DMS53 treated with DMSO at 0.1 percent for 48 hours (cell line): ENCODE data around the gene ASMT.
"Not testable (repeated sequence)": the region's sequence is repeated elsewhere in the genome, so short reads cannot be mapped to it uniquely, and the experiment has no call there.

Experiments used
- DNase-seq: peaks from one replicate; lab custom pipeline; 2025; ENCODE audit not compliant: unreplicated experiment; lab: John Stamatoyannopoulos, UW

Gene ASMT

DNA sequence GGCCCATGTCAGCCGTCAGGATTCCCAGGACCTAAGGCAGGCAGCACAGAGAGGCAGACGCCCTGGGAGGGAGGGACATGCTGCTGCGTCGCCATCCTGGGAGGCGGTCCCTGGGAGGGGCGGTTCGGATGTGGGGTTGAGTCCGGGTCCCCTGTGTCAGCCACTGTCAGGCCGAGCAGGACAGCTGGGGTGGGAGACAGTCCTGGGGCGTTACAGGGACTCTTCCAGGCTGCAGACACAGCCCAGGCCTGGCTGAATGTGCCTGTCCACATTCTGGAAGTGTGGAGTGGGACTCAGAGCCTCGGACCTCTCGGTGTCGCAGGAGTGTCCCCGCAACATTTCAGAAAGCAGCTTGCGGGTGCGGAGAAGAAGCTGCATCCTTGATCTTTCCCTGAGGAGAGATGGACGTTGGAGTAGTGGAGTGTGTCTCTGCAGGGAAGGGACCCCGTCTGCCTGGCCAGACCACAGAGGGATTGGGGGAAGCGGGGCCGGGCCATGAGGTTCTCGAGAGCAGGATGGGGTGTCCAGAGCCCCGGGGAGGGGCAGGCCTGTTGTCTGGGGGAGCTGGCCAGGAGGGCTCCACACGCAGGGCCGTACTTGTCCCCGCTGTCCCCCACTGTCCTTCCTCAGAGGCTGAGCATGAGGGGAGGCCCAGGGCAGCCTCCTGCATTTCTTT lies 17.4 kb upstream of the ASMT start:
- DNase-seq: no peak

DNA sequence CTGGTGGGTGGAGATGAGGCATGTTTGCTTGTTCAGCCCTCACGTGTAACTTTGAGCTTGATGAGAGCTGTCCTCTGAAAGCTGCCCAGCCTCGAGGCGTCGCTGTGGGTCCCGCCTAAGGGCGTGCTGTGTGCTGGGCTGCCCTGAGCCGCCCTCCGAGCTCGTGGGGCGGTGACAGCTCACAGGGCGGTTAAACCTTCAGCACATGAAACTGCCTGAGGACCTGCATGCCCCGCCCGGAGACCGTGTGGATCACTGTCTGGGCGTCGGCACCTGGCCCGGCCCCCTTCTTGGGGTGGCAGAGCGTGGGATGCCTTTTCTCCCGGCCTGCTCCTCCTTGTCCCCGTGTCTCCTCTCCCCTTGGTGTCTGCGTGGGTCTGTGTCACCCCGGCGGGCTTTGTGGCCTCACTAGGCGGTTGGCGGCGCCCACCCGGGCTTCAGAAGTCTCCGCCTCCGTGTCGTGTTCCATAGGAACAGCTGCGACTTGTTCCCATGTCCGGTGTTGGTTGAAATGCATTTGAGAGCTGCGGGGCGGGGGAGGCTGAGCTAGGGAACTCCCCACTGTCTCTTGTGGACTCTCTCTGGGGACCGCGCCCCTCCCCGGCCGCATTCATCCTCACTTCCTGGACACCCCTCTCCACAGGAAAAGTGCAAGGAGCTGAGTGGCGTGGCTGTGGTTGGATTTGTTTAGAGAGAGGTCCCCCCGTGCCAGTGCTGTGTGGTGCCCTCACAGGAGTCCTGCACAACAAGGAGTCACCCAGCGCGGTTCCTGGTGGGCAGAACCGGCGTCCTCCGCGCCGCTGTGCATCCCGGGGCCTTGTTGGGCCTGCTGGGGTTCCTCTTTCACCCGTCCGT lies 16.6 kb upstream of the ASMT start:
- DNase-seq: no peak

DNA sequence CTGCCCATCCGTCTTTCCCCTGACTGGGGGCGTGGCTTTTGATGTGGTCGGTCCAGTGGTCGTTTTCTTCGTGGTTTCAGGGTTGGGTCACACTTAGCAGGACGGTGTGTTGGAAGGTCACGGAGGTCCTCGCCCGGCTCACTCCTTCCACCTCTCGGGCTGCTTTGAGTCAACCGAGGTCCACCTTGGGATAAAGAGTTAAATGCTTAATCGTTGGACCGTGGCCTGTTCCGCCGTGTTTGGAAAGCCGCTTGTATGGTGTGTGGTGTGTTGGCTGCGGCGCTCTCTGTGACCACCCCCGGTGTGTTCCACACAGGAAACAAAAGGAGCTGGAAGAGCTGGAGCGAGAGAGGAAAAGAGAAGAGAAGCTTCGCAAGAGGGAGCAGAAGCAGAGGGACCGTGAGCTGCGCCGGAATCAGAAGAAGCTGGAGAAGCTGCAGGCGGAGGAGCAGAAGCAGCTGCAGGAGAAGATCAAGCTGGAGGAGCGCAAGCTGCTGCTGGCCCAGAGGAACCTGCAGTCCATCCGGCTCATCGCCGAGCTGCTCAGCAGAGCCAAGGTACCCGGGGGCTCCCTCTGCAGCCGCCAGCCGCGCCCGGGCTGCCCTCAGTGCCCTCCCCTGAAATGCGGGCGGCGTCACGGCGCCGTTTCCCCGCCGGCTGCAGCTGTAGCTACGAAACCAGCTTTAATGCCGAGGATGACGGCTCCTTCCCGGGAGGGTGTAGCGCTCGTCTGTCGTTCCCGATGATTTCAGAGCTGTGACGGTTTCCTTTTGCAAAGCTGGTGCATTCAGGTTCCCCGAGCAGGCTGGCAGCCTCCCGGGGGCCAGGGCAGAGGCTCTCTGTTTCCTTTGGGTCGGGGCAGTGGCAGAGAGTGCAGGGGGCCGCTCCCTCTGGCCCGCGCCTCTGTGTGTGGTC lies 15.7 kb upstream of the ASMT start:
- DNase-seq: no peak

DNA sequence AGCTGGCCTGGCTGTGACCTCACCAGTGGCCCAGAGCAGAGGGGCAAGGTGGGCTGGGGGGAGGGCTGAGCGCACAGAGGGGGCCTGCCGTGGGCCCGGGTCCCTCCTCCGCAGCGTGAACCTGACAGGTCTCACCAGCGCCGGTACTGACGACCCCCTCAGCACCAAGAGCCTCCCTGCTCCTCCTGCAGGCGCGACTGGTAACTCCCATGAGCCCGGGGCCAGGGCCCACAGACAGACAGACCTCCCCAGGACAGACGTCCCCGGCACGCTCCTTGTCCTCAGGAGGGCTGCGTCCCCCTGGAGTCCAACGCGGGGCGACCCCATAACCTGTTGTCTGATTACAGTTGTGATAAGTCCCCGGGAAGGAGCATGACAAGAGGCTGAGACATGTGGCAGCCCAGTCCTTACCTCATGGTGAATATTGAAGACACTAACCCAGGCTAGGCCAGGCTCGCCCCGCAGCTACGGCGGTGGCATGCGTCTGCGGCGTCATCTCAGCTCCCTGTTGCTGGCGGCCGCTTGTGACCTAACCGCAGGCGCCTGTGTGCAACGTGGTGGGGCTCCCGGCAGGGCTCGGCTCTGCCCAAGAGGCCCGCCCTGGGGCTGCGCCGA lies 15.0 kb upstream of the ASMT start:
- no peak for DNase-seq

DNA sequence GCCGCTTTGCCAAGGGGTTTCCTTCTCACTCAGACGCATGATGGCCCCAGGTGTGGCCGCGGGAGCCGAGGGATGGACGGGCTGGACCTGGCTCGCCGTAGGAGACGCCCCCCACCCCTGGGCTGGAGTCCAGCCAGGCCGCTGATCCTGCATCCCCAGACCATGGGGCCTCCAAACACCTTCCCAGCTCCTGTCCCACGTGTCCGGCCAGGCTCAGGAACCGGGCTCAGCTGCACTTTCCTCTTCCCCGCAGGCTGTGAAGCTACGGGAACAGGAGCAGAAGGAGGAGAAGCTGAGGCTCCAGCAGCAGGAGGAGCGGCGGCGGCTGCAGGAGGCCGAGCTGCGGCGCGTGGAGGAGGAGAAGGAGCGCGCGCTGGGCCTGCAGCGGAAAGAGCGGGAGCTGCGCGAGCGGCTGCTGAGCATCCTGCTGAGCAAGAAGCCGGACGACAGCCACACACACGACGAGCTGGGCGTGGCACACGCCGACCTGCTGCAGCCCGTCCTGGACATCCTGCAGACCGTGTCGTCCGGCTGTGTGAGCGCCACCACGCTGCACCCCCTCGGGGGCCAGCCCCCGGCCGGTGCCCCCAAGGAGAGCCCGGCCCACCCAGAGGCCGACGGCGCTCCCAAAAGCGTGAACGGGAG lies 14.3 kb upstream of the ASMT start:
- DNase-seq: no peak

DNA sequence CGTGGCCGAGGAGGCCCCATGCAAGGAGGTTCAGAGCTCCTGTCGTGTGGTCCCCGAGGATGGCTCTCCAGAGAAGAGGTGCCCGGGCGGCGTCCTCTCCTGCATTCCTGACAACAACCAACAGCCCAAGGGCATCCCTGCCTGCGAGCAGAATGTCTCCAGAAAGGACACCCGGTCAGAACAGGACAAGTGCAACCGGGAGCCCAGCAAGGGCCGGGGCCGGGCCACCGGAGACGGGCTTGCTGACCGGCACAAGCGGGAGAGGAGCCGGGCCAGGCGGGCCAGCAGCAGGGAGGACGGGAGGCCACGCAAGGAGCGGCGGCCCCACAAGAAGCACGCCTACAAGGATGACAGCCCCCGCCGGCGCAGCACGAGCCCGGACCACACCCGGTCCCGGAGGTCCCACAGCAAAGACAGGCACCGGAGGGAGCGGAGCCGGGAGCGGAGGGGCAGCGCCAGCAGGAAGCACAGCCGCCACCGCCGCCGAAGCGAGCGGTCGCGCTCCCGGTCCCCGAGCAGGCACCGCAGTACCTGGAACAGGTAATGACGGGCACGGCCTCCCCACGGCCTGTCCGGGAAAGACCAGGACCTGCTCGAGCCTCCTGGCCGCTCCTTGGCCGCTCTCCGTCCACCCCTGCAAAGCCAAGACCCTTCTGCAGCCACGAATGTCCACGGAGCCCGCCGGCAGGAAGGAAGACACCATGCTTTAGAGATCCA lies 13.7 kb upstream of the ASMT start:
- DNase-seq: no peak

DNA sequence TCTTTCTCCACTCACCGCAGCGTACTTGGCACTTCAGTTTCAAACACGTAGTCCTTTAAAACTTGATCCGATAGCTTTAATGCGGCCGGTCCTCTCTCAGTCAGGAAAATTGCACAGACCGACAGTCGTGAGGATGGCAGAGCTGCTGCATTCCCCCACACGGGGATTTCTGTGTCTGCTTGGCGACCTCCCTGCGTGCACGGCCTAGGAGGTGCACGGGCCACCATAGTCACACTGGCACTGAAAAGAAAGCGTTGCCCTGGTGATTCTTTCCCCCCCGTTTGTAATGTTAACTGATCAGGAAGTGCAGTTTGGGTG lies 13.1 kb upstream of the ASMT start:
- no peak for DNase-seq

DNA sequence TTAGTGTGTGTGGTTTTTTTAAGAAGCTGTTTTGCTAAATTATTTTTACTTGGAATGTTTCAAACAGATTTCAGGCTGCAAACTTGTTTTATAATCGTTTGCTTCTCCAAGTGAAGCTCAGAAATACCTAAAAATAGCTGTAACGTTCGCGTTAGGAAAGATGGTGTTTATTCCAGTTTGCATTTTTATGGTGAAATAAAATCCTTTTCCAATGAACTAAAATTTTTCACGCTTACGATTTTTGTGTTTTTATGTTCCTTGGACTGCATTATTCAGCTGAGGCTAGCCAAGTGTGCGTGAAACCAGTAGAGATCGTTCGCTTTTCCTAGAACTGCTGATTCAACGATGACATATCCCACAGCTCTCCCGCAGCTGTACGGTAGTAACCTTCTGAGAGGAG lies 12.6 kb upstream of the ASMT start:
- DNase-seq: no peak

DNA sequence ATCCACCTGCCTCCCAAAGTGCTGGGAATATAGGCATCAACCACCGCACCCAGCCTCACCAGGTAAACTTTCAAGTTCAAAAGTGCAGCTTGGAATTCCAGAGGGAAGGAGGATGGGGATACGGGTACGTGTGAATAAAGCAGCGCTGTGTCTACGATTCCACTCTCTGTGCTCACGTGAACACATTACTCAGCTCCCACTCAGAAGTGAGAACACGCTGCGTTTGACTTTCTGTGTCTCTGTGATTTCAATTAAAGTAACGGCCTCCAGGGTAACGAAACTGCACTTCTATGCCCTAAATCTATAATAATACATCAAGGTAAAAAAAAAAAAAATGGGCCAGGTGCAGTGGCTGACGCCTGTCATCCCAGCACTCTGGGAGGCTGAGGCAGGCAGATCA lies 8.4 kb upstream of the ASMT start:
- no peak for DNase-seq

DNA sequence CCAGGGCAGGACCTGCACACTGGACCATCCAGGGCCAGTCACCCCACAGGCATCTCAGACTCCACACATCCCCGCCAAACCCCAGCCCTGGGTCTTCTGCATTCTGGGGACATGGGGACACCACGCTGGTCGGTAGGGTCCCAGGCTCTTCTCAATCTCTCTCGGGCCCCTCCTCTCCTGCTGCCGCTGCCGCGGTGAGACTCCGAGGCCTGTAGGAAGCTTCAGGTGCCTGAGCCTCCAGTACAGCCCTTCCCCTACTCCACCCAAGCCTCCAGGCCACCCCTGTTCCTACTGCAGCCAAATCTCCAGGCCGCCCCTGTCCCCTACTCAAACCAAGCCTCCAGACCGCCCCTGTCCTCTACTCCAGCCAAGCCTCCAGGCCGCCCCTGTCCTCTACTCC lies 5.5 kb upstream of the ASMT start:
- no peak for DNase-seq

DNA sequence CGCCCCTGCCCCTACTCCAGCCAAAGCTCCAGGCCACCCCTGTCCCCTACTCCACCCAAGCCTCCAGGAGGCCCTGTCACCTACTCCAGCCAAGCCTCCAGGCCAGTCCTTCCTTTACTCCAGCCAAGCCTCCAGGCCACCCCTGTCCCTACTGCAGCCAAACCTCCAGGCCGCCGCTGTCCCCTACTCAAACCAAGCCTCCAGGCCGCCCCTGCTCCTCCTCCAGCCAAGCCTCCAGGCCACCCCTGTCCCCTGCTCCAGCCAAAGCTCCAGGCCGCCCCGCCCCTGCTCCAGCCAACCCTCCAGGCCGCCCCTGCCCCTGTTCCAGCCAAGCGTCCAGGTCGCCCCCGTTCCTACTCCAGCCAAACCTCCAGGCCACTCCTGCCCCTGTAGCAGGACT lies 5.1 kb upstream of the ASMT start:
- no peak for DNase-seq

DNA sequence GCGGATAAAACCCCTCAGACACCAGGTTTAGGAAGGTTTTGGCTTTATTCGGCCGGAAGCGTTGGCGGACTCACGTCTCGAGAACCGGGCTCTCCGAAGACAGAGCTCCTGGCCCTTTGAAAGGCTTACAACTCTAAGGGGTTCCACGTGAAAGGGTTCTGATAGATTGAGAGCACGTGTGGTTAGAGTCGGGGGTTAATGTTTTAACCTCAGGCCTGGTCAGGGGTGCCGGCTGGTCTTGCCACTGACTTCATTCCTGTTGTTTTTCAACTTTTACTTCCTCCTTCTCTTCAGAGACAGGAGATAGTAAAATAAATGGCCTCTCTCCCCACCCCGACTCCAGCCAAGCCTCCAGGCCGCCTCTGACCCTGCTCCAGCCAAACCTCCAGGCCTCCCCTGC lies 4.7 kb upstream of the ASMT start:
- no peak for DNase-seq

DNA sequence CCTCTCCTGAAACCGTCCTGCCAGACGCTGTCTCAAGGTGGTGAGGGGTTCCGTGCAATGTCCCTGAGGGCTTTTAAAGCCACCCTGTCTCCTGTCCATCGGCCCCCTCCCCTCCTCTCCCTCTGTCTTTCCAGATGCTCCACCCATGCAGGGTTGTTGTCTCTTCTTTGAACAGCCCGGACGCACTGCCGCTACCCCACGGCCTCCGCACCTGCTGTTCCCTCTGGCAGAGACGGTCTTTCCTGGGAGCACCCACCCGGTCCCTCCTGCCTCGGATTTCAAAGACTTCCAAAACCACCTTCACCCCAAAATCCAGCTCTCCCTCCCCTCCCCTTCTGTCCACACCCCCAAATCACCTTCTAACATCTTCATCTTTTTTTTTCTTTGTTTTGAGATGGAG lies 4.1 kb upstream of the ASMT start:
- no peak for DNase-seq

DNA sequence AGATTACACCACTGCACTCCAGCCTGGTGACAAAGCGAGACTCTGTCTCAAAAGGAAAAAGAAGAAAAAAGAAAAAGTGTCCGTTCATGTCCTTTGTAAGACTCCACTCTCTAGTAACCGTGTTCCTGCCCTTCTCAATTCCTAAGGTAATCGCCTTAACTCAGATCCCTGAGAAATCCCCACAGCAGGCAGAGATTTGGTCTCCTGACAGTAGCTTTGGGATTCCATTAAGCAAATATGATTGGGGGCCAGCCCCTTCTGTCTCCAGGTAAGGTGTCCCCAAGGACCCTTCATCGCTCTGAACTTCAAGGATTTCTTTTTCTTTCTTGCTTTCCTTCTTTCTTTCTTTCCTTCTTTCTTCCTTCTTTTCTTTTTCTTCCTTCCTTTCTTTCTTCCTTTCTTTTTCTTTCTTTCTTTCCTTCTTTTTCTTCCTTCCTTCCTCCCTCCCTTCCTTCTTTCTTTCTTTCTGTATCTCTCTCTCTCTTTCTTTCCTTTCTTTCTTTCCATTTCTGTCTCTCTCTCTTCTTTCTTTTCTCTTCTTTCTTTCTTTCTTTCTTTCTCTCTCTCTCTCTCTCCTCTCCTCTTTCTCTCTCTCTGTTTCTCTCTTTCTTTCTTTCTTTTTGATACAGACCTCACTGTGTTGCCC lies 2.1 kb upstream of the ASMT start:
- DNase-seq: no peak

DNA sequence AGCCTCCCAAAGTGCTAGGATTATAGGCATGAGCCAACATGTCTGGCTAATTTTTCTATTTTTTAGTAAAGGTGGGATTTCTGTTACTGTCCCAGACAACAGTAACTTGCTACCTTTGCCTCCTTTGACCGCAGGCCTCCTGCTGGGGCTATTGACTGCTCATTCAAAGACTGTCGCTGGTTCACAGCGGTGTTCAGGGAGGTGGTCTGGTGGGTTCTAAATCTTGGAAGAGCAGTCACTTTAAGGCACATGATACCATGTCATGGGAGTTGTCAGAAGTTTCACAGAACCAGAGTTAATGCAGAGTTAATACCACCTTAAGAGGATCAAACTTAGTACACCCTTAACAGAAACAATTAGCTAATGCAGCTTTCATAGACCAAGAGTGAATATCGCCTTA lies 3.8 kb downstream of the ASMT start:
- no peak for DNase-seq

DNA sequence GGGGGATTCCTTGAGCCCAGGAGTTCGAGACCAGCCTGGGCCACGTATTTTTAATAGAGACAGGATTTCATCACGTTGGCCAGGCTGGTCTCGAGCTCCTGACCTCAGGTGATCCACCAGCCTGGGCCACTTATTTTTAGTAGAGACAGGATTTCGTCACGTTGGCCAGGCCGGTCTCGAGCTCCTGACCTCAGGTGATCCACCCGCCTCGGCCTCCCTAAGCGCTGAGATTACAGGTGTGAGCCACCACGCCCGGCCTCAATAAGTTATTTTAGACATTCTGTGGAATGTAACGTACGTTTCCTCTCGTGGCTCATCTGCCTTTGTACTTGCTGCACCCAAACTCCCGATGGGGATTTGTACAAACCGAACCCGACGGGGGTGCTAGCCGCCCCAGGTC lies 8.8 kb downstream of the ASMT start:
- no peak for DNase-seq

DNA sequence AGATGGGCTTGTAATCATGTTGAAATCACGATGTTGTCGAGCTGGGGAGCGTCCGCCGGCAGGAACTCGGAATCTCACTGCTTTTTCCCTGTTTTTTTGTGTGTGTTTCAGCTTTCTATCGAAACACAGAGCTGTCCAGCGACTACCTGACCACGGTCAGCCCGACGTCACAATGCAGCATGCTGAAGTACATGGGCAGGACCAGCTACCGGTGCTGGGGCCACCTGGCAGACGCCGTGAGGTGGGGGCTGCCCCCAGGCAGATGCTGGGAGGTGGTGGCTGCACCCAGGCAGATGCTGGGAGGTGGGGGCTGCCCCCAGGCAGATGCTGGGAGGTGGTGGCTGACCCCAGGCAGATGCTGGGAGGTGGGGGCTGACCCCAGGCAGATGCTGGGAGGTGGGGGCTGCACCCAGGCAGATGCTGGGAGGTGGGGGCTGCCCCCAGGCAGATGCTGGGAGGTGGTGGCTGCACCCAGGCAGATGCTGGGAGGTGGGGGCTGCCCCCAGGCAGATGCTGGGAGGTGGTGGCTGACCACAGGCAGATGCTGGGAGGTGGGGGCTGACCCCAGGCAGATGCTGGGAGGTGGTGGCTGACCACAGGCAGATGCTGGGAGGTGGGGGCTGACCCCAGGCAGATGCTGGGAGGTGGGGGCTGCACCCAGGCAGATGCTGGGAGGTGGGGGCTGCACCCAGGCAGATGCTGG lies 9.4 kb downstream of the ASMT start:
- not testable (repeated sequence) for DNase-seq

DNA sequence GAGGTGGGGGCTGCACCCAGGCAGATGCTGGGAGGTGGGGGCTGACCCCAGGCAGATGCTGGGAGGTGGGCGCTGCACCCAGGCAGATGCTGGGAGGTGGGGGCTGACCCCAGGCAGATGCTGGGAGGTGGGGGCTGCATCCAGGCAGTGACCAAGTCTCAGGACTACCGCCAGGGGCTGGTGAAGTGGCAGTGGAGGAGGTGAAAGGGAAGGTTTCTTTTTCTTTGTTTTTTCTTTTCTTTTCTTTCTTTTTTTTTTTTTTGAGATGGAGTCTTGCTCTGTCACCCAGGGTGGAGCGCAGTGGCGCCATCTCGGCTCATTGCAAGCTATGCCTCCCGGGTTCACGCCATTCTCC lies 10.0 kb downstream of the ASMT start:
- not testable (repeated sequence) for DNase-seq

DNA sequence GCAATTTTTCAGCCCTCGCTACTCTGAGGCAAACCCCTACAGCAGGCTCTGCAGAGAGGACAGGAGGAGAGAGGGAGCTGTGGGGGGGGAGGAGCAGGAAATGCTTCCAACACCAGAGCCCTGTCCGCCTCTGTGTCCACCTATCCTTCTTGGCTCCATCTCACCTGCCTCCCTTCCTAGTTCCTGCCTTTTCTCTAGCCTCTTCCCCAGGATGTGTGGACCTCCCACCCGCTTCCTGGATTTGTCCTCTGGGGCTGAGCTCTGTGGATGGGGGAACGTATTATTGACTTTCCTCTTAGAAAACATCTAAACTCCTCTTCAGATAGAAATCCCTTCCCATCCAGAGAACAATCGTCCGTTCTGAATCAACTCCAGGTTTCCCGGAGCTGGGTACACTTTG lies 14.4 kb downstream of the ASMT start:
- no peak for DNase-seq
